GM23248 (cell line): ENCODE results near the gene CES2.

Source experiments
- EZH2 ChIP-seq: fragments of 200-600 bp; sonication (generic); IDR thresholded peaks from 2 replicates; pipeline ENCODE4 v1.6.1; 2018; ENCODE audit warnings: antibody characterized with exemption, mild to moderate bottlenecking; ENCODE audit not compliant: insufficient read depth, poor library complexity, severe bottlenecking
- EZH2phosphoT487 ChIP-seq: fragments of 200-600 bp; sonication (generic); IDR thresholded peaks from 2 replicates; pipeline ENCODE4 v1.6.1; 2018; ENCODE audit warnings: antibody characterized with exemption, moderate library complexity, mild to moderate bottlenecking, low read depth; ENCODE audit not compliant: insufficient read depth

DNA sequence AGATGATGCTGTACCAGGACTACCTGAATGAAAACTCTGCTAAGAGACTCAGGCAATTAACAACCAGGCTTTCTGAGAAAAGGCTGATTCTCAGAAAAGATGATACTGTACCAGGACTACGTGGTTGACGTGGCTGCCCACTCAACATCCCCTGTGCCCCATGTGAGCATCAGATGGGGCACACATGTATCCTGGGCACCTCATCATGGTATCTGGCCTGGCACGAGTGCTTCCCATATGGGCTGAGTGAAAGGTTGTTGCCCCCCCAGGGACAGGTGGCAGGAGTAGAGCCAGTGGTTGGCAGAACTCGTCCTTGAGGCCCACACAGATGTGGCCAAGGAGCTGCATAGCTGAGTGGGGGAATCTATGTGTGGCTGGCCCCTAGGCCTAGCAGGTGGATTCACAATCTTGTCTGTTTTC, 49.6 kb downstream of the CES2 start:
- TF ChIP-seq EZH2 (no peak), EZH2phosphoT487 (no peak)
